HepG2 (cell line): Measurements from ENCODE around the gene MLLT10. TPM values are rescaled to one million over a fixed set of nuclear protein-coding genes. Genes with fewer than 3 reads are reported as not detected.

Experiments
- FLYWCH1 ChIP-seq: sonication (generic); formaldehyde crosslinking; IDR thresholded peaks from 2 replicates; pipeline ENCODE4 v1.8.1; 2023; ENCODE audit warnings: mild to moderate bottlenecking, missing genetic modification reagents
- GATA4 ChIP-seq: sonication (generic); IDR thresholded peaks from 2 replicates; pipeline ENCODE4 v1.6.1; 2016; ENCODE audit warnings: antibody characterized with exemption, low read depth, borderline replicate concordance
- HNF1A ChIP-seq, 2 experiments: sonication (generic) in 1 of 2; formaldehyde crosslinking in 1 of 2; IDR thresholded peaks; 2 replicates each; pipeline versions ENCODE4 v1.4.0 to v1.6.1; 2016 to 2020; ENCODE audit warnings: borderline replicate concordance in 1 of 2, low read depth in 1 of 2, mild to moderate bottlenecking in 1 of 2, missing genetic modification reagents in 1 of 2
- HNRNPUL1 ChIP-seq: fragments of 200-400 bp; formaldehyde crosslinking; IDR thresholded peaks from 2 replicates; pipeline ENCODE4 v1.6.1; 2017; ENCODE audit warnings: low read depth, mild to moderate bottlenecking, low read length, moderate library complexity
- MAF1 ChIP-seq: sonication (generic); formaldehyde crosslinking; IDR thresholded peaks from 2 replicates; pipeline ENCODE4 v1.5.0; 2020; ENCODE audit warnings: missing genetic modification reagents, borderline replicate concordance
- MED1 ChIP-seq: sonication (generic); formaldehyde crosslinking; IDR thresholded peaks from 2 replicates; pipeline ENCODE4 v1.4.0; 2020; ENCODE audit warnings: missing genetic modification reagents
- MTF2 ChIP-seq: sonication (generic); formaldehyde crosslinking; IDR thresholded peaks from 2 replicates; pipeline ENCODE4 v1.5.0; 2020; ENCODE audit warnings: missing genetic modification reagents, borderline replicate concordance
- NCOA5 ChIP-seq: sonication (generic); formaldehyde crosslinking; IDR thresholded peaks from 2 replicates; pipeline ENCODE4 v1.4.0; 2020; ENCODE audit warnings: missing genetic modification reagents
- REXO4 ChIP-seq: sonication (generic); formaldehyde crosslinking; IDR thresholded peaks from 2 replicates; pipeline ENCODE4 v1.8.0; 2022; ENCODE audit warnings: missing genetic modification reagents, mild to moderate bottlenecking, borderline replicate concordance
- RFXAP ChIP-seq: sonication (generic); formaldehyde crosslinking; IDR thresholded peaks from 2 replicates; pipeline ENCODE4 v1.4.0; 2020; ENCODE audit warnings: missing genetic modification reagents, borderline replicate concordance
- RNF2 ChIP-seq: fragments of 450-650 bp; conservative IDR thresholded peaks from 2 replicates; pipeline ENCODE4 v1.6.1; 2016; ENCODE audit warnings: low read depth
- ZFP36L1 ChIP-seq: sonication (generic); formaldehyde crosslinking; IDR thresholded peaks from 2 replicates; pipeline ENCODE4 v1.8.0; 2022; ENCODE audit warnings: mild to moderate bottlenecking, missing genetic modification reagents, moderate library complexity
- ZNF20 ChIP-seq: sonication (generic); formaldehyde crosslinking; IDR thresholded peaks from 2 replicates; pipeline ENCODE4 v1.4.0; 2020; ENCODE audit warnings: mild to moderate bottlenecking, moderate library complexity, missing genetic modification reagents
- ZNF207 ChIP-seq: fragments of 450-650 bp; IDR thresholded peaks from 2 replicates; pipeline ENCODE4 v1.6.1; 2016; ENCODE audit warnings: antibody characterized with exemption, borderline replicate concordance
- ZNF274 ChIP-seq: sonication (generic); formaldehyde crosslinking; IDR thresholded peaks from 2 replicates; pipeline ENCODE4 v1.5.1; 2020; ENCODE audit warnings: mild to moderate bottlenecking, missing genetic modification reagents
- ZNF292 ChIP-seq: sonication (generic); formaldehyde crosslinking; IDR thresholded peaks from 2 replicates; pipeline ENCODE4 v1.8.1; 2022; ENCODE audit warnings: mild to moderate bottlenecking, low read depth, missing genetic modification reagents, borderline replicate concordance
- ZNF343 ChIP-seq: sonication (generic); formaldehyde crosslinking; IDR thresholded peaks from 2 replicates; pipeline ENCODE4 v1.4.0; 2020; ENCODE audit warnings: mild to moderate bottlenecking, missing genetic modification reagents
- ZNF792 ChIP-seq: IDR thresholded peaks from 2 replicates; pipeline ENCODE4 v1.6.1; 2016
- ZSCAN25 ChIP-seq: sonication (generic); formaldehyde crosslinking; IDR thresholded peaks from 2 replicates; pipeline ENCODE4 v1.8.0; 2022; ENCODE audit warnings: mild to moderate bottlenecking, missing genetic modification reagents
- polyA plus RNA-seq, 8 experiments: library from polyadenylated mRNA; depleted of rRNA in 3 of 8; stranded (reverse) in 7 of 8; unstranded in 1 of 8; fragments of >200 nt; fragmentation: Illumina TruSeq in 4 of 8; extraction: Trizol in 4 of 8; gene quantifications; 2 replicates each; pipeline versions ENCODE4 v1.2.1 to v1.2.3, GENCODE V29; 2011 to 2016; ENCODE audit warnings: low read depth in 4 of 8, missing spikeins in 1 of 8, mixed read lengths in 1 of 8; ENCODE audit not compliant: insufficient read depth in 1 of 8
- total RNA-seq, 5 experiments: library from RNA; depleted of rRNA; stranded (reverse); fragments of >200 nt; fragmentation: Illumina TruSeq; extraction: Trizol; gene quantifications; 2 replicates each; pipeline ENCODE4 v1.2.3, GENCODE V29; 2016; ENCODE audit warnings: low read depth in 1 of 5
- TF ChIP-seq, protein P1 (sequence below): sonication (generic); formaldehyde crosslinking; conservative IDR thresholded peaks from 2 replicates; pipeline ENCODE4 v1.8.0; 2022; ENCODE audit warnings: missing genetic modification reagents
- TF ChIP-seq, protein P2 (sequence below): sonication (generic); formaldehyde crosslinking; IDR thresholded peaks from 2 replicates; pipeline ENCODE4 v1.5.0; 2020; ENCODE audit warnings: mild to moderate bottlenecking, missing genetic modification reagents

Gene MLLT10
- total and polyA plus RNA-seq, 2 of the 13 experiments (the other 11 are each of a cell fraction or from before 2014, with no cell fraction given) = 51.3 to 84.1 TPM

GRCh38 chr10:21496343-21497176 is 37.5 kb upstream of the MLLT10 start (continued):
- TF ChIP-seq MED1 (CRISPR knock-in tag) = no peak
- peak; percentile 80; the same call in 1 of the 2 replicates for TF ChIP-seq REXO4 (CRISPR knock-in tag)
- TF ChIP-seq GATA4 = no peak
- 0 out of 2 replicates have a peak, but pooled peaks have one; percentile 48 for TF ChIP-seq NCOA5 (CRISPR knock-in tag)
- TF ChIP-seq ZNF343 (CRISPR knock-in tag) = peak; percentile 61; the same call in 1 of the 2 replicates
- TF ChIP-seq, protein P1, sequence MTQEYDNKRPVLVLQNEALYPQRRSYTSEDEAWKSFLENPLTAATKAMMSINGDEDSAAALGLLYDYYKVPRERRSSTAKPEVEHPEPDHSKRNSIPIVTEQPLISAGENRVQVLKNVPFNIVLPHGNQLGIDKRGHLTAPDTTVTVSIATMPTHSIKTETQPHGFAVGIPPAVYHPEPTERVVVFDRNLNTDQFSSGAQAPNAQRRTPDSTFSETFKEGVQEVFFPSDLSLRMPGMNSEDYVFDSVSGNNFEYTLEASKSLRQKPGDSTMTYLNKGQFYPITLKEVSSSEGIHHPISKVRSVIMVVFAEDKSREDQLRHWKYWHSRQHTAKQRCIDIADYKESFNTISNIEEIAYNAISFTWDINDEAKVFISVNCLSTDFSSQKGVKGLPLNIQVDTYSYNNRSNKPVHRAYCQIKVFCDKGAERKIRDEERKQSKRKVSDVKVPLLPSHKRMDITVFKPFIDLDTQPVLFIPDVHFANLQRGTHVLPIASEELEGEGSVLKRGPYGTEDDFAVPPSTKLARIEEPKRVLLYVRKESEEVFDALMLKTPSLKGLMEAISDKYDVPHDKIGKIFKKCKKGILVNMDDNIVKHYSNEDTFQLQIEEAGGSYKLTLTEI = no peak
- TF ChIP-seq ZSCAN25 (CRISPR knock-in tag) = peak; percentile 97
- TF ChIP-seq ZNF274 = peak; percentile 81; the same call in 1 of the 2 replicates
- no peak; the same call in 1 of the 2 replicates for TF ChIP-seq ZNF20 (CRISPR knock-in tag)
- TF ChIP-seq ZNF207 = no peak
- TF ChIP-seq MTF2 (CRISPR knock-in tag) = no peak
- TF ChIP-seq FLYWCH1 (CRISPR knock-in tag) = no peak
- TF ChIP-seq RFXAP (CRISPR knock-in tag) = no peak
- TF ChIP-seq ZNF792 (CRISPR knock-in tag) = no peak
- TF ChIP-seq HNF1A (IDR thresholded peaks at IDR 0.05; ENCODE audit: low read depth) = no peak
- peak; percentile 53 for TF ChIP-seq HNF1A (CRISPR knock-in tag; IDR thresholded peaks at IDR 0.05; ENCODE audit: borderline replicate concordance)
- no peak for TF ChIP-seq HNRNPUL1
- TF ChIP-seq, protein P2, sequence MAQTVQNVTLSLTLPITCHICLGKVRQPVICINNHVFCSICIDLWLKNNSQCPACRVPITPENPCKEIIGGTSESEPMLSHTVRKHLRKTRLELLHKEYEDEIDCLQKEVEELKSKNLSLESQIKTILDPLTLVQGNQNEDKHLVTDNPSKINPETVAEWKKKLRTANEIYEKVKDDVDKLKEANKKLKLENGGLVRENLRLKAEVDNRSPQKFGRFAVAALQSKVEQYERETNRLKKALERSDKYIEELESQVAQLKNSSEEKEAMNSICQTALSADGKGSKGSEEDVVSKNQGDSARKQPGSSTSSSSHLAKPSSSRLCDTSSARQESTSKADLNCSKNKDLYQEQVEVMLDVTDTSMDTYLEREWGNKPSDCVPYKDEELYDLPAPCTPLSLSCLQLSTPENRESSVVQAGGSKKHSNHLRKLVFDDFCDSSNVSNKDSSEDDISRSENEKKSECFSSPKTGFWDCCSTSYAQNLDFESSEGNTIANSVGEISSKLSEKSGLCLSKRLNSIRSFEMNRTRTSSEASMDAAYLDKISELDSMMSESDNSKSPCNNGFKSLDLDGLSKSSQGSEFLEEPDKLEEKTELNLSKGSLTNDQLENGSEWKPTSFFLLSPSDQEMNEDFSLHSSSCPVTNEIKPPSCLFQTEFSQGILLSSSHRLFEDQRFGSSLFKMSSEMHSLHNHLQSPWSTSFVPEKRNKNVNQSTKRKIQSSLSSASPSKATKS (CRISPR knock-in tag) = no peak
- TF ChIP-seq ZFP36L1 (CRISPR knock-in tag) = no peak
- no peak for TF ChIP-seq RNF2
- peak; percentile 49; the same call in 1 of the 2 replicates for TF ChIP-seq ZNF292 (CRISPR knock-in tag)
- TF ChIP-seq MAF1 = peak; percentile 91
